HUES64 (cell line): Measurements from ENCODE around the gene ANKRD6.

ENCODE experiments used
- H3K27ac ChIP-seq: 2 replicates; pipeline ENCODE4 v1.7.0; 2013; ENCODE audit warnings: low read depth, low read length, inconsistent platforms
- H3K27me3 ChIP-seq: 2 replicates; pipeline ENCODE4 v1.6.1; 2013; ENCODE audit warnings: mild to moderate bottlenecking, low read length; ENCODE audit not compliant: insufficient read depth
- H3K36me3 ChIP-seq: 2 replicates; pipeline ENCODE4 v1.6.1; 2013; ENCODE audit warnings: mild to moderate bottlenecking, low read length; ENCODE audit not compliant: insufficient read depth
- H3K4me1 ChIP-seq: 2 replicates; pipeline ENCODE4 v1.6.1; 2013; ENCODE audit warnings: mild to moderate bottlenecking, low read length, moderate library complexity; ENCODE audit not compliant: insufficient read depth
- H3K4me3 ChIP-seq: 2 replicates; pipeline ENCODE4 v1.5.1; 2013; ENCODE audit warnings: mild to moderate bottlenecking, low read length, moderate library complexity
- H3K9ac ChIP-seq: 2 replicates; pipeline ENCODE4 v1.6.1; 2013; ENCODE audit warnings: mild to moderate bottlenecking, low read depth, low read length
- H3K9me3 ChIP-seq: 2 replicates; pipeline ENCODE4 v1.6.1; 2013; ENCODE audit warnings: low read depth, low read length; ENCODE audit not compliant: insufficient read depth
- WGBS: fragments of 150-250, 120-280 bp; methylation state at CpG from one replicate; pipeline ENCODE4 v1.1.7; 2013; ENCODE audit warnings: missing lambda C conversion rate; 5-methylcytosine and 5-hydroxymethylcytosine counted together

The ANKRD6 gene

DNA sequence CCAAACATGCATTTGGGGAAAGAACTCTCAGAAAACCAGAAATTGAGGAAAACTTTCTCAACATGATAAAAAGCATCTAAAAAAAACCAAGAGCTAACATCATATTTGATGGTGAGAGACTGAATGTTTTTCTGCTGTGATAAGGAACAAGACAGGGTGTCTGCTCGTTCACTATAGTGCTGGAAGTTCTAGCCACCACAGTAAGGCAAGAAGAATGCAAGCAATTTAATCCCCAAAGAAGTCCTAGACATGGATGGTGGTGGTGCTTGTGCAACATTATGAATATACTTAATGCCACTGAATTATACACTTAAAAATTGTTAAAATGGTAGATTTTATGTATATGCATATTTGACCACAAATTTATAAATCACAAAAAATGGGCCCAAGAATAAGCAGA lies 152.2 kb downstream of the ANKRD6 start:
- Histone ChIP-seq H3K27me3 (no peaks in the 10 kb centered on the region), H3K27ac (no peak overlapping the region), H3K9me3 (no peaks in the 10 kb centered on the region), H3K9ac (no peak overlapping the region), H3K4me3 (no peak overlapping the region), H3K36me3 (no peaks in the 10 kb centered on the region), H3K4me1 (peaks cover 7% of the 10 kb centered on the region; the same call in 1 of the 2 replicates)
- WGBS = 94% methylated on average over 1 of the region's 1 CpG

DNA sequence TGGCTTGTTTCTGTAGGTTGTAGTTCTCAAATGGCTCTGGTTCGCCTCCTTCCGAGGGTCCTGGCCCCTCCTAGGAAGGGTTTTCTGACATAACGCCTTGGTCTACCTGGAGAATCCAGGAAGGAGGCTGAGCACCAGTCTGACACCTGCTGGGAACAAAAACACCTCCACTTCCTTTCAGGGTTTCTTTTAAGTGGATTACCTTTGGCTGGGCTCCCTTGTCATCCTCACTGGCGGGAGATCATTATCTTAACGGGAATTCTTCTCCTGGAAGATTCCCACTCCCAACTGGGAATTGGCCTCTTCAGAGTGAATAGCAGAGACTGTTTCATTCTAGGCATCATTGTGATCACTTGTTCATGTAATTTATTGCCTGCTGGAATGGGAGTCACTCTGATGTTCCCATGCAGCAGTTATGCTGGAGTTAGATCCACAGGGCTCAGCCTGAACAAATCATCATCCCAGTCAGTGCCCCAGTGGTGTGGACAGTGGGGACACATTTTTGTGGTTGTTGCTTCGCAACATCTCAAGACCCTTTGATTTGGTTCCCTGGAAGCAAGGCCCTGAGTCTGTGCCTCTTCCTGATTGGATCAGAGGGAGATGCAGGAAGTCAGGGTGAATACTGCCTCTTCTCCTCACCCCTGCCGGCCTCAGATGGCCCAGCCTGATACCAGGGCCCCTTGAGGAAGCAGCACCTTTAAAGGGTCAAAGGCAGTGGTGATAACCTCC lies 156.5 kb downstream of the ANKRD6 start:
- WGBS = 56% methylated on average over 7 of the region's 7 CpGs

DNA sequence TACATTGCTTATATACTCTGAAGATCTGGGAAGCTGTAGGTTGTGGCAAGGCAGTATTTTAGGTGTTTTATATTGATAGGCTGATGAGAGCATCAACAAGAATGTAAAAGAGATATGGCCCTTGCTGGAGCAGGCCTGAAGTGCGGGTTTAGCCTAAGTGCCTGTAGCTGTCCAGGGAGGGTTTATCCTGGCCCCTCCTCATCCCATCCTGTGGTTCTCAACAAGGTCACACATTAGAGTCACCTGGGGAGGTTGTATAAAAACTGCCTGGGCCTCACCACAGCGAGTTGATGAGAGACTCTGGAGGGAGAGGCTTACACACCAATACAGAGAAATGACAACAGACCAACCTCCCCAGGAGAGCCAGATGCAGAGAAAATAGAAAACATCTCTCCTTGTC lies 157.2 kb downstream of the ANKRD6 start:
- Histone ChIP-seq H3K27ac (no peak overlapping the region), H3K9ac (no peak overlapping the region), H3K36me3 (no peaks in the 10 kb centered on the region), H3K27me3 (no peaks in the 10 kb centered on the region), H3K9me3 (no peaks in the 10 kb centered on the region), H3K4me1 (peaks cover 3% of the 10 kb centered on the region; the same call in 1 of the 2 replicates), H3K4me3 (no peak overlapping the region)
- WGBS = 87% methylated on average over 1 of the region's 2 CpGs

More for the DNA sequence above, 156.5 kb downstream of the ANKRD6 start:
- Histone ChIP-seq H3K27ac (no peak overlapping the region), H3K36me3 (no peaks in the 10 kb centered on the region), H3K4me3 (no peak overlapping the region), H3K4me1 (peaks cover 3% of the 10 kb centered on the region; the same call in 1 of the 2 replicates), H3K9ac (no peak overlapping the region), H3K27me3 (no peaks in the 10 kb centered on the region), H3K9me3 (no peaks in the 10 kb centered on the region)

DNA sequence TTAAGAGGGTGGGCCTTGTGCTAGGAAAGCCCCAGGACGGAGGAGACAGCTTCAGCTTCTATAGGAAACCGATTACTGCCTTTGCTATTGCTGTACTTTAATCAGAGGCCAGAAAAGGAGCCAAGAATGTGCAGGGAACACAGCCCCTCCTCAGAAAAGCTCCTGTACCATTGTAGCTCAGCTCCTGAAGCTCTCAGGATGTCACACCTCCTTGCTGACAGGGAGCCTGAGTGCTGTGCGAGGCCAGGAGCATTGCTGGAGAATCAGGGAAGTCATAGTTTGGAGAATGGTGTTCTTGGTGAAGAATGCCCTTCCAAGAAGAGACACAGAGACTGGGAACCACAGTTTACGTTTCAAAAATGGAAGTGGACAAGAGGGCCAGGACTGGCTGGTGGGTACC lies 158.8 kb downstream of the ANKRD6 start:
- Histone ChIP-seq H3K9ac (no peak overlapping the region), H3K36me3 (no peaks in the 10 kb centered on the region), H3K4me1 (peaks cover 3% of the 10 kb centered on the region; the same call in 1 of the 2 replicates), H3K4me3 (no peak overlapping the region), H3K9me3 (no peaks in the 10 kb centered on the region), H3K27ac (no peak overlapping the region), H3K27me3 (no peaks in the 10 kb centered on the region)
- WGBS = 91% methylated on average over 4 of the region's 4 CpGs

DNA sequence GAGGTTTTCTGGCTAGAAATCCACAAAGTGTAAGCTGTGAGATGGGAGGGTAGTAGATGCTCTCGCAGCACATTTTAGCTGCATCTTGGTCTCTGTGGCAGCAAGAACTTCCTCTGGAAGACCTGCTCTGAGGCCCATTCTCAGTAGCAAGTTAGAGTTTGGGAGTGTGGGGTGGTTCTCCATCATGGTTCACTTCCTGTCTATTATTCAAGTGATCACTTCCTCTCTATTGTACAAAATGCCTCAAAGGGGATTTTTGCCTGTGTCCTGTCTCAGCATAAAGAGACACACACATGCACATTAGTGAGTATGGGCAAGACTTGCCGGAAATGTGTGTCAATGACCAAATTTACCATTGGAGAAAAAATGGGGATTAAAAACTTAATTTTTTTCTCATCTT lies 163.1 kb downstream of the ANKRD6 start:
- no peaks in the 10 kb centered on the region for H3K9me3 ChIP-seq
- H3K36me3 ChIP-seq = no peaks in the 10 kb centered on the region
- 98% methylated on average over 2 of the region's 2 CpGs for whole genome bisulfite sequencing
- H3K27me3 ChIP-seq = no peaks in the 10 kb centered on the region
- H3K9ac ChIP-seq = no peak overlapping the region
- no peak overlapping the region for H3K27ac ChIP-seq
- H3K4me1 ChIP-seq = no peaks in the 10 kb centered on the region
- H3K4me3 ChIP-seq = no peak overlapping the region

DNA sequence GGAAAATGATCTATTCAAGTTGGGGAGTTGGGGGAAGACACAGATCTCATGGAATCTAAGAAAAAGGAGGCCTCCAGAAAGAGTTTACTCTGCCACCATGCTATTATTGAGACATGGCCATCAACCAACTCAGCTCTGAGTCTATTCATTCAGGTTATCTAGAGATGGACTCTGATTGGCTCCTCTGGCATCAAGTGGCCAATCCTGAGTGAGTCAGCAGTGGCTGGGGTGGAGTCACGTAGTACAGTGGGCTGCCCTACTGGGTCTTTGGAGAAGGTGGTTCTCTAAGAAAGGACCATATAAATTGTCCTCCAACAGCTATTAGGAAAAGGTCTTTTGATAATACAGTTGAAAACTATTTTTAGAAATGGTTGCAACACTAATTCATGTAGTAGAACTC lies 163.5 kb downstream of the ANKRD6 start:
- no peaks in the 10 kb centered on the region for H3K9me3 ChIP-seq
- no peaks in the 10 kb centered on the region for H3K36me3 ChIP-seq
- WGBS = 88% methylated on average over 1 of the region's 1 CpG
- no peak overlapping the region for H3K4me3 ChIP-seq
- H3K4me1 ChIP-seq = no peaks in the 10 kb centered on the region
- no peak overlapping the region for H3K9ac ChIP-seq
- H3K27me3 ChIP-seq = no peaks in the 10 kb centered on the region
- H3K27ac ChIP-seq = no peak overlapping the region

DNA sequence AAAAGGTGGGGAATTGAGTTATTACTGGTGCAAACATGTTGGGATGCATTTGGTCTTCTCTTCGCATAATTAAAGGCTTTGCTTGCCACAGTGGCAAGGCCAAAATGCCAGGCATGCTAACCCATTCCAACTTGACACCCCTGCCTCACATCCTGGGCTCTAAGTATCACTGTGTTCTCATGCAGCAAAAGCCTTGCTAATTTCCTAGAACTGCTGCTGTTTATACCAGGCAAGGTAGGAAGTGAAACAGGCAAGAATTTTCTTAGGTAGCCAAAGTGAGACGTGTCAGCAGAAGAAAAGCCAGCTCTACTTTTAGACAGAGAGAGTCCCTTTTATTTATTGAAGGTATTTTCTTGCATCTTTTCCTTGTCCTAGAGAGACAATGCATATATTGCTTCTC lies 164.4 kb downstream of the ANKRD6 start:
- no peaks in the 10 kb centered on the region for H3K4me1 ChIP-seq
- H3K9ac ChIP-seq = no peak overlapping the region
- H3K36me3 ChIP-seq = no peaks in the 10 kb centered on the region
- no peak overlapping the region for H3K27ac ChIP-seq
- H3K4me3 ChIP-seq = no peak overlapping the region
- WGBS = 88% methylated on average over 2 of the region's 2 CpGs
- no peaks in the 10 kb centered on the region for H3K9me3 ChIP-seq
- H3K27me3 ChIP-seq = no peaks in the 10 kb centered on the region

DNA sequence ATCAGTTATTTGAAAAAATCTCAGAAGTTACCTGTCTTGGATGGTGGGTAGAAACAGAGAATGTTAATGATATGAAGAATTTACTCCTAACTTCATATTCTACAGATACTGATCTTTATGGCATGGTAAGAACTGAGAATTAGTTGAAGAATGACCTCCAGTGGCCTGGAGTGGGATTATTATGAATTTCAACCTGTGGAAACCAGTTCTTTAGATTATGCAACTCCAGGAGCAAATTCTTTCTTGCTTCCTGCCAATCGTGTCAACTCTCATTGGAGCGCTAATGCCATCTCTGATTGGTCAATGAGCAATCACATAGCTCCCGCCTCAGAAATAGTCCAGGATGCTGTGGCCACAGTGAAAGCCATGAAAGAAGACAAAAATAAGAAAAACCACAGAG lies 165.0 kb downstream of the ANKRD6 start:
- Histone ChIP-seq H3K4me1 (no peaks in the 10 kb centered on the region), H3K27ac (no peak overlapping the region), H3K36me3 (no peaks in the 10 kb centered on the region), H3K4me3 (no peak overlapping the region), H3K9ac (no peak overlapping the region), H3K27me3 (no peaks in the 10 kb centered on the region), H3K9me3 (no peaks in the 10 kb centered on the region)
- WGBS = 59% methylated on average over 3 of the region's 3 CpGs

DNA sequence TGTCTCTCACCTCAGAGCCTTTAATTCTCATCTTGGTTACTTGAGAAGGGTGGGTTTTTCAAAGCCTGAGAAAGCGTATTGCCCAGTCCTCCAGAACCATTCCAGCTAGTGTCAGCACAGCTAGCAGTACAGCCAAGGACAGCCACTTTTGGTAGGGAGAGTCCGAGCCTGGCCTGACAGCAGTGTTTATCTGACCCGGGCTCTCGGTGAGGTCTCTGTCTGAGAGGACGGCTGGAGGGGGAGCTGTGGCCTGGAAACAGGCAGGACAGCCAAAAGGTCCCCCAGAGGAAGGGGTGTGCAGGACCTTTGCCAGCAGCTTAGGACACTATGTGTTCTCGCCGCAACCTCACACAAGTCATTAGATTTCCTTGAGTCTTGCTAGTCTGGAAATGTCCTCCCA lies 166.8 kb downstream of the ANKRD6 start:
- Histone ChIP-seq H3K9ac (no peak overlapping the region), H3K4me1 (no peaks in the 10 kb centered on the region)
- WGBS = 92% methylated on average over 7 of the region's 7 CpGs

DNA sequence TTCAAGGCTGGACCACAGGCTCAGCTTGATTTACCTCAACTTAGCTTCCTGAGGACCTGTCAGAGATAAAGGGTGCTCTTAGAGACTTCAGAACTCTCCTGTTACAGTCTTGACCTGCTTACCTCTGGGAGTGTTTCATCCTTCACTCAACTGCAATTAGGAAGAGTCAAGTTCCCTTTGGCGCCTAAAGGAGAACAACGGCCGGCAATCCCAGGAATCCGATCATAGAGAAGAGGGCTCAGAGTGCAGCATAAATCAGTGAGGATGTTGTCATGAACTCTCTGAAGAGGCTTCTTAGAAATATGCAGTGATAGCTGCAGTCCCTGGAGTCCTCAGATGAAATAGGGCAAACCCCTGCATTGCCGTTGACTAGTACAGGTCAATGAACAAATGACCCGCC lies 169.2 kb downstream of the ANKRD6 start:
- WGBS = 97% methylated on average over 6 of the region's 6 CpGs
- Histone ChIP-seq H3K27me3 (no peaks in the 10 kb centered on the region), H3K36me3 (no peaks in the 10 kb centered on the region), H3K9me3 (no peaks in the 10 kb centered on the region), H3K9ac (no peak overlapping the region), H3K27ac (no peak overlapping the region), H3K4me1 (no peaks in the 10 kb centered on the region), H3K4me3 (no peak overlapping the region)

More for the DNA sequence above, 166.8 kb downstream of the ANKRD6 start:
- Histone ChIP-seq H3K36me3 (no peaks in the 10 kb centered on the region), H3K4me3 (no peak overlapping the region), H3K9me3 (no peaks in the 10 kb centered on the region), H3K27ac (no peak overlapping the region), H3K27me3 (no peaks in the 10 kb centered on the region)

DNA sequence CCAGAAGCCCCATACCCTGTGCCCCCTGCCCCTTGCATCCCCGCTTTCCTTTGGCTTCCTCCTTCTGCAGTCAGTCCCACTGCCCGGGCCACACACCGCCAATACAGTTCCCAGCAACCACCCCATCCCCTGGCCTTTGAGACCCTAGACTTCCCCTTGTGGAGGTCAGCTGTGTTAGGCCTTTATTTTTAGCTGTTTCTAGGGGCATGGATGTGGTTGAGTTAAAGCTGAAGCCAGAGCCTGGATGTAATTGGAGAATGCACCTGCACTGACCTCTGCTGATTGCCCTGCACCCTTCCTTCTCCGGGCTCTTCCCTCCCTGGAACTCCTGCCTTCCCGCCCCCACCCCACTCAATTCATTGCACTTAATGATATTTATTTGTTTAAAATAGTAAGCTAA lies 171.7 kb downstream of the ANKRD6 start:
- Histone ChIP-seq H3K9ac (no peak overlapping the region), H3K36me3 (no peaks in the 10 kb centered on the region), H3K4me1 (no peaks in the 10 kb centered on the region), H3K4me3 (no peak overlapping the region), H3K27ac (no peak overlapping the region), H3K9me3 (no peaks in the 10 kb centered on the region), H3K27me3 (no peaks in the 10 kb centered on the region)
- 83% methylated on average over 4 of the region's 5 CpGs for WGBS

DNA sequence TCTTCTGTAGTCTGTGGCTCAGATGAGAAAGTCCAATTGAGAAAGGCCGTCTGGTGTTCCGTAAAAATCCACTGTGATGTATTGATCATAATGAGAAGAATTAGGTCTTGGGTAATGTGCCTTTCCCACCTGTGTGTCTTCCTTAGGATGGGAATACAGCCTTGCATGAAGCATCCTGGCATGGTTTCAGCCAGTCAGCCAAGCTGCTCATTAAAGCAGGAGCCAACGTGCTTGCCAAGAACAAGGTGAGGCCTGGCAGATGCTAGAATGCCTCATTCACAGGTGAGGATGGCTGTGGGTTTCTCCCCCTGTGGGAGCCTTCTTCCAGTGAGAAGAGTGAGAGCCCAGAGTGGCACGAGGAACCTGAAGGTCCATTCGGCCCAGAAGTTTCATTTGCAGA lies 172.9 kb downstream of the ANKRD6 start:
- Histone ChIP-seq H3K9me3 (no peaks in the 10 kb centered on the region), H3K27ac (no peak overlapping the region)
- WGBS = 96% methylated on average over 5 of the region's 5 CpGs

More for the DNA sequence above, 172.9 kb downstream of the ANKRD6 start:
- Histone ChIP-seq H3K36me3 (no peaks in the 10 kb centered on the region), H3K4me1 (no peaks in the 10 kb centered on the region), H3K9ac (no peak overlapping the region), H3K27me3 (no peaks in the 10 kb centered on the region), H3K4me3 (no peak overlapping the region)
